GM21526 (cell line): ENCODE measurements around the gene CEP85.

ENCODE experiments used
- ATAC-seq: cut with Tn5 transposase; IDR thresholded peaks from one replicate; pipeline ENCODE4 v1.9.1; 2021; ENCODE audit warnings: moderate library complexity; ENCODE audit not compliant: unreplicated experiment, low FRiP score

The CEP85 gene

DNA sequence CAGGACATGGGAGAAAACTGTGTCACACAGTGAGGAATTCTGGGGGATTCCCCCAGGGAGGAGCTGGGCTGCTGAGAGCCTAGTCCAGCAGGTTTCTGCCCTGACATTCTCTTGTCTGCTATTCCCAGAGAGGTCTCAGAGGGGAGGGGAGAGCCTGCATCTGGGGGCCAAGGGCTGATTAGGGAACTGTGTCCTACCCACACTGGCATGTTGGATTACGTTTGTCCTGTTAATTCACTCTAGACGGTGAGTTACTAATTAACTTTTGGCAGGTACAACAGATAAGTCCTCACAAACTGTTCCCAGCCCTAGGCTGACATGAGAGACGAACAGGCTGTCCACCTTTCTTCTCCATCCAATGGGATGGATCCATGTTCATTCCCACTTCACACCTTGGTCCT lies 43.3 kb downstream of the CEP85 start:
- no peak for ATAC-seq

DNA sequence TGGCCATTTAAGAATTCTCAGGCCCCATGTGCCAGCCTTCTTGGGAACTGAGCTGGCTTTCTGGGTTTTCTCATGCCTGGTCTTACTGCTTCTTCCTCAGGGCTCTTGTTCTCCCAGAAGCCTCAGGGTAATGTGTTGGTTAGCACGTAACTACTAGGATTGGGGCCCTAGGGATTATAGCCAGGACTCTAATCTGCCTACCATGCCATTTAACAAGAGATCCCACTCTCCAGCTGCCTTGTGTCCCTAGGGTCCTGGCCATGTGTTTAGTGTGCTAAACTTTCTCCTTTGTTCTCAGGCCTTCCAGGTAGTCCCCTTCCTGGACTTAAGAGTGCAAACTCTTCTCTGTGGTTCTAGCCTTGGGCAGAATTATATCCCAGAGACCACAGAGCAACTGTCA lies 43.7 kb downstream of the CEP85 start:
- no peak for ATAC-seq

DNA sequence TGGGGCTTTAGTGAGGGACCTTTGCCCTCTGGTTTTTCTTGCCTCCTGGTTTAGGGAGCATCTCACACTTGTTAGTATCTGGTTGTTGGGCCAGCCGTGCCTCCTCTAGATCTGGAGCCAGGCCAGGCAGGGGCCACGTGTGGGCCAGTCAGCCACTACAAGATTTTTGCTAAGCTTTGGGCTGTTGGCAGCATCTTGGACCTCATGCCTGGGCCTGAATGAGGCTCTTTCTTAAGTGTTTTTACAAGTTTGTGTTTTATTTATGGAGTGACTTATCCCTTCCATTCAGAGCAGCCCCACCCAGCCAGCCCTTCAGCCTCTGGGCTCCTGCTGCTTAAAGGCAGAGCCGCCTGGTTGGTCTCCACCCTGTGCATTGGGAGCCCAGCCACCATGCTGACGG lies 44.3 kb downstream of the CEP85 start:
- no peak for ATAC-seq

DNA sequence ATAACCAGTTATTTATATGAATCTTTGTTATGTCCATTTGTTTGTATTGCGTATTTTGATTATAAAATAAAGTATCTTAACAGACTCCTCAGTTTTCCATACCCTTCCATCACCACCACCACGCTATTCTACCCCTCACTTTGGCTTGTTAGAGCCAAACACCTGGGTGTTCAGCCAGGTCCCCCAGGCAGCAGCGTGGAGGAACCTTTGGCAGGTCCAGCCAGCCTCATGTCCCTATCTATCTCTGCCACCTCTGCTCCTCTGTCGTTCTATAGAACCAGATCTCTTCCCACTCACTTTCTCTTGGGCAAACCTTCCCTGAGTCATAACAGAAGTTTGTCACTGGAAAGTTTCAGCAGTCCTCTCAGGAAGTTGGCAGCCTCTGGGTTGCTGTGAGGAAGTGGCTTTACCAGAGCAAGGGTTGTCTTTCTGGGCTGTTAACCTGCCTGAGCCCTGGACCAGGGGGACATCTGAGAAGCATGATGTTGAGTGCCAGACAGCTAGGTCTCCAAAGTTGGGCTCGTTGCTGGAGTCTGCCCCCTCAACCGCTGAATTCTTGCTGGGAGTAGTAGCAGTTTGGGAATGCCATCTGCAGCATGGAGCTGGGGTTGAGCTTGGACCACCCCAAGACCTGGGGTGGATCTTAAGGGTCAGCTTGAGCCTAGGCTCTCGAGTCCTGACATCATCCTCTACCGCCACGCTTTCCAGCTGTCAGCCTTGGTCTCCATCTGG lies 44.9 kb downstream of the CEP85 start:
- no peak for ATAC-seq

DNA sequence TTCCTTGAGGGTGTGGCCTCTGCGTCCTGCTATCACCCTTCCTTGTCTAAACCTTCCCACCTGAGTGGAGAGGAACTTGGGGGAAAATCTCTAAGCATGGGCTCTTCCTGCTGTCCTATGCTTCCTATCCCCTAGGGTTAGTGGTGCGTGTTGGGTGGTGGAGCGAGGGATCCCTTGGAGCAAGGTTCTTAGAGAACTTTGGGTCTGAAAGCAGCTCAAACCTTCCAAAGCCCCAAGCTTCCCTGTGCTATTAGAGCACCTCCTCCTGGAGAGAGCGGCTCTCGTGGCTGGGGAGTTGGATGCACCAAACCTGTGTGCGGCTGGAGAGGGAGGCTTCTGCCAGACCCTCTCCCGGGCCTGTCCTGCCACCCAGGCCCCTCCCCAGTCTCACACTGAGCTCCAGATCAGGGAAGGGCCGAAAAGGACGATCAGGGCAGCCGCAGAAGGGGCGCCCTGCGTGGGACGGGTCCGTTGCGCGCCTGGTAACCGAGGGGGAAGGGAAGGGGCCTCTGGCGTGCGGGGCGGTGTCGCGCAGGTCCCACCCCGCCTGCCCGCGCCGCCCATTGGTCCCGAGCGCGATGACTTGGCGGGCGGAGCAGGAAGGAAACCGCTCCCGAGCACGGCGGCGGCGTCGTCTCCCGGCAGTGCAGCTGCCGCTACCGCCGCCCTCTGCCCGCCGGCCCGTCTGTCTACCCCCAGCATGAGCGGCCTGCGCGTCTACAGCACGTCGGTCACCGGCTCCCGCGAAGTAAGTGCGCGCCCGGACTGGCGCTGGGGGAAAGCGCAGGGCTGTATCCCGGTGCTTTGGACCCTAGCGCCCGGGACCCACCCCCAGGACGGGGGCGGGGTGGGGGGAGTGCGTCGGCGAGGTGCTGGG lies 45.7 kb downstream of the CEP85 start, which contains the start of gene SH3BGRL3:
Gene SH3BGRL3 (plus strand): TSS at position 631 of the 877 bp plus-strand sequence. CDS start 70 bp downstream, at position 701.
- peak; percentile 60 for ATAC-seq

DNA sequence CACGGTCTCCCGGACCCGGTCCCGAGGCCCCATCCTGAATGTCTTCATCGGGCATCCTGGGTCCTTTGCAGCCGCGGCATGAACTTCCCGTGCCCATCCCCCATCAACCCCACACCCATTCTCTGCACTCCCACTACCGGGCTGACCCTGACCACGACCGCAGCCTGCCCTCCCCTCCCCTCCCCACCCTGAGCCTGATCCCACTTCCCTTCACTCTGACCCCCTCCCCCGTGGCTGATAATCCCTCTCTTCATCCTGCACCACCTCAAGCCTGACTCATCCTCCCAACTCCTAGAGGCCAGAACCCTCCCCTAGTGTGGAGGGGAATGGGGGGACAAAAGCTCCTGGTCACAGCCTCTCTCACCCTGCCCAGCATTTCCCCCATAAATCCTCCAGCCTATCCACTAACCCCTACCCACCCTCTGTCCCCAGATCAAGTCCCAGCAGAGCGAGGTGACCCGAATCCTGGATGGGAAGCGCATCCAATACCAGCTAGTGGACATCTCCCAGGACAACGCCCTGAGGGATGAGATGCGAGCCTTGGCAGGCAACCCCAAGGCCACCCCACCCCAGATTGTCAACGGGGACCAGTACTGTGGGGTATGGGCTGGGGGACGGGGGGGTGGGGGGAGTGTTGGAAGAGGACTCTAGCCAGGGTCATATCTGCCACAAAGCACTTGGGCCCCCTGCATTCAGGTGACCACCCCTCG lies 46.5 kb downstream of the CEP85 start:
- ATAC-seq = no peak

DNA sequence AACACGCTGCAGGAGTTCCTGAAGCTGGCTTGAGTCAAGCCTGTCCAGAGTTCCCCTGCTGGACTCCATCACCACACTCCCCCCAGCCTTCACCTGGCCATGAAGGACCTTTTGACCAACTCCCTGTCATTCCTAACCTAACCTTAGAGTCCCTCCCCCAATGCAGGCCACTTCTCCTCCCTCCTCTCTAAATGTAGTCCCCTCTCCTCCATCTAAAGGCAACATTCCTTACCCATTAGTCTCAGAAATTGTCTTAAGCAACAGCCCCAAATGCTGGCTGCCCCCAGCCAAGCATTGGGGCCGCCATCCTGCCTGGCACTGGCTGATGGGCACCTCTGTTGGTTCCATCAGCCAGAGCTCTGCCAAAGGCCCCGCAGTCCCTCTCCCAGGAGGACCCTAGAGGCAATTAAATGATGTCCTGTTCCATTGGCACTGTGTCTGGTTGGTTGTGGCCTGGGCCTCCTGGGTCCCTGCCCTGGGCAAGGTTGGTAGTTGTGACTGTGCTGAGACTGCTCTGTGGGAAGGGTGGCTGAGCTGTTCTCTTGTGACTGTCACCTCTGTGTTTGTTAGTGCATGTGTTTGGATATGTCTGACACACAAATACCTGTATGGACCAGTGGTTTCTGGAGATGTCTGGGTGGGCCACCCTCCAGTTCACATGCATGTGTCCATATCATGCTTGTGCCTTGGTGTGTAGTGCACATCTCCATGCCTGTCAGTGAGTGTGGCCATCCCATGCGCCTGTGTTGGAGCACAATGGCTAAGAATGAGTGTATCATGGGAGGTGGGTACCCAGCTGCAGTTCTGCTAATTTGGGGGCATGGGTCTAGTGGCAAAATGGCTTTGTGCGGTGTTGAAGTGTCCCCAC lies 47.3 kb downstream of the CEP85 start:
- ATAC-seq = no peak

DNA sequence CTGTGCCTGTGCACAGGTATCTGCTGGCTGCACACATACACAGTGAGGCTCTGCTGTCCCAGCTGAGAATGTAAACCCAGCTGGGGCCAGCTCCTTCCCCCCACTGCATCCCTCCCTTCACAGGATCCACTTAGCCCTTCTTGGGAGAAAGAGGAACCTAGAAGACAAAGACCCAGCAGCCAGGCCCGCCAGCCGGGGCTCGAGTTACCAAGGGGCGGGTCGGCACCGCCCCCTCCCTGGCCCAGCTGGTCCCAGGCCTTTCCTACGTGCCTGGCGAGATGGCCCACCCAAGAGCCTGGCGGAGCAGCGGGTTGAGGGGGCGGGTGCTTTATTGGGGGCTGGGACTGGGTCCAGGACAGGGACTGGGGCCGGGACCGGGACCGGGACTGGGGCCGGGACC lies 48.0 kb downstream of the CEP85 start:
- ATAC-seq = no peak

DNA sequence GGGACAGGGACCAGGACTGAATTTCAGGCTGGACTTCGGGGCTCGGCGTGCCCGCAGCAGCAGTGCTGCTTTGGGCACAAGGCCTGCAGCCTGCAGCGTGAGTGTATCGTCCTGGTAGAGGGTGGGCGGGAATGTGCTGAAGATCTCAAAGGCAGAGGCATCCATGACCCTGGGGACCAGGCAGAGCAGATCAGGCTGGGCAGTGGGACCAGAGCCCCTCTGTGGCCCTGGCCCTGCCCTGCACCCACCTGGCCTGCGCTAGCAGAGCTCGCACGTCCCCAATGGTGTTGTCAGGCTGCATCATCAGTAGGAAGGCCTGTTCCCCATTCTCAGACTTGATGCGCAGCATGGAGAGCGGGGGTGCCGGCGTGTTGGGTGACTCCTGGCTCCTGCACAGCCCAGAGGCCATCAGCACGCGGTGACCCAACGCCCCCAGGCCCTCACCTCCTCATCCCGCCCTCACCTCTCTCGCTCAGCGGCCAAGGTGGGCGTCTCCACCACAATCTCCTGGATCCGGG lies 48.5 kb downstream of the CEP85 start:
- ATAC-seq = no peak

DNA sequence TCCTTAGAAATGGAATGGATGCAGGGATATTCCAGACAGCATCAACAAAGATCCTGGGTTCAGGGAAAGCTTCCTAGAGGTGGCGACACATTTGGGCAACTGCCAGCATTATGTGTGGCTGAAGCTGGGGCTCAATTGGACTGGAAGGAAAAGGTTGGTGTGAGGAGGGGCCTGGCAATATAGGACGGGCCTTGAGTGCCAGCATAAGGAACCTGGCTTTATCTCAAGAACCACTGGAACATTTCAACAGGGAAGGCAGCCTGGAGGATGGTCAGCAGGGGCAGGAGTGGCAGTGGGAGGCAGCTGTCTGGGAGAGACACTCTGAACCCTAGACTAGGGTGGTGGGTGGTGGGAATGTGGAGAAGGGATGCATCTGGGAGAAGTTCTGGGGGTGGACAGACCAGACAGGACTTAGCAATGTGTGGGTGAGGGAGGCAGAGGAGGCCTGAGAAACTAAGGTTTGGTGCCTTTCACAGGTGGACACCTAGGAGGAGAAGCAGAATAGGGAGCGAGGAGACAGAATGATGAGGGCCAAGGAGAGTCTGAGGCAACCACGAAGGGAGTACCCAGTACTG lies 49.4 kb downstream of the CEP85 start:
- ATAC-seq = no peak

DNA sequence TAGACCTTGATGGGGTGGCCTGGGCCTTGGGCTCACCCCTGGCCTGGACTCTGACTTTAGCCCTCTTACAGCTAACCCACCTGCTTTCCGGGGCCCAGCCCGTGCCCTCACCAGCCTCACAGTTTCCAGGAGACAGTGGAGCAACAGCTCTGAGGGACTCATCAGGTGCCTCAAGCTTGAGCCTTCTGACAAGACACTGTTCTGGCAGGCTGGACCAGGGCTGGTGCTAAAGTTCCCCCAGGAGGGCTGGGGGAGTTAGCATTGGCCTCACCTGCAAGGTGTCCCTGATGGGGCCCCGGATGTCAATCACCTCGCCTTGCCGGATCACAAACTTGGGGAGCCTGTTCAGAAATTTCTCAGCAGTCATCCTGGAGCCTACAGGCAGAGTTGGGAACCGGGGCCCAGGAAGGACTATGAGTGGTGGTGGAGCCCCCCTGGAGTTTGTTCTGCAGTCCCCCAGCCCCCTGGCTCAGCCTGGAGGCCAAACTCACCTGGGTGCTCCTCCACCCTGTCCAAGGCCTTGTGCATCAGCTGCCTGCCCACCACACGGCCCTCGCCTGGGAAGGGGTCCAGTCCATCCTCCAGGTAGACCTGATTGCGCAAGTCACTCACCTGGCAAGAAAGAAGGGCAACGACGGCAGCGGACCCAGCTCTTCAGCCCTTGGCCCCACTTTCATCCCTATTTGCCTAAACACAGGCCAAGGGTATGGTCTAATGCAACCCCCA lies 50.0 kb downstream of the CEP85 start:
- ATAC-seq = no peak

DNA sequence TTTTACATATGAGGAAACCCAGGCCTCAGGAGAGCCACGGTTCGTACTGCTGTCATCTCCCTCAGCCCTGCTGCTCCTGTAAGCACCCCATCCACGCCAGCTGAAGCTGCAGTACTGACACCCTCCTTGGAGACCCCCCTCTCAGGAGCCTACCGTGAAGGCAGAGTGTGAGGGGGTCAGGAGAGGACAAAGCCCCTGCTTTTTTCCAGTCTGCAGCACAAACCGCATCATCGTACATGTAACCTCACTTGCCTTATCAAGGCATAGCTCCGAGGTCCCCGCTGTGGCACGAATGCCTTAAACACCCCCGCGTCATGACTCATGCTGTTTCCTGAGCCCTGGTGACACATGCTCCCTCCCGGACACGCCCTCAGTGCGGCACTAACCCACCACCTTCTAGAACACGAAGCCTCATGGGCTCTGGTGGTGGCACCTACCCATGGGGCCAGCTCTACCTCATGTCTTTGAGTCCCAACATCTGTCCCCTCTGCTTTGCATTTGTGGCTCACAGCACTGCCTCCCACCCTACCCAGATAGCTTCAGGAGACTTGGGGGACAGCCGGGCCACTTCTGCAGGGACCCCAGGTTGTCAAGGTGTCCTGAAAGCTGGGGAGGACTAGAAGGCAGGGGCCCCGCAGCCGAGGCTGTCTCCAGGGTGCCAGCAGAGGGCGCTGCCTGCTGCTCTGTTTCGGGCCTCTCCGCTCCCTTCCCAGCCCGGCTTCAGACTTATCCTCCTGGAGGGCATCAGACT lies 50.8 kb downstream of the CEP85 start:
- no peak for ATAC-seq

DNA sequence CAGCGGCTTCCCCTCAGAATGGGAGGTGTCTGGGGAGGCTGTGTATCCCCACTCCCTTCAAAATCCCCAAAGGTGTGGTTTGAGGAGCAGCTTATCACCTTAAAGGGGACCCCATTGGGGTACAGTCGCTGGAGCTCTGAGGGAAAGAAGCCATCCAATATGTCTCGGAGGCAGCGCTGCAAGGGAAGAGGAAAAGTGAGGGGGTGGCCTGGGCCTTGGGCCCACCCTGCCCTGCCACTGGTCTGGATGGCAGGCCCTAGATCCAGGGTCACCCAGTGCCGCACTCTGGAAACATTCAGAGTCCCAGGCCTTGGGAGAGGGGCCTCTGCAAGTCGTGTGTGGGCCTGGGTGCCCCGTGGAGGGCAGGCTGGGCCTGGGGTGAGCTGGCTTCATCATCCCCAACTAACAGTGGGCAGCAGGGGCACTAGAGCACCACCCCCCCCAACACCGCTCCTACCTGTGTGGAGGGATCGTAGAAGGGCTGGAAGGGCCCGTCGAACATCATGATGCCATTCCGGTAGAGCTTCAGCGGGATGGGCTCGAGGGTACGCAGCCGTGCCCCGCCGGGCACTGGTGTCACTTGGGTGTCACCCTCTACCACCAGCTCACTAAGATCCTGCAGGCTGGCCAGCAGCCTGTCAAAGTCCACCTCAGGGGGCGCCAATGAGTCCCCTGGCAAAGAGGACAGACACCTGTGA lies 51.5 kb downstream of the CEP85 start:
- no peak for ATAC-seq

DNA sequence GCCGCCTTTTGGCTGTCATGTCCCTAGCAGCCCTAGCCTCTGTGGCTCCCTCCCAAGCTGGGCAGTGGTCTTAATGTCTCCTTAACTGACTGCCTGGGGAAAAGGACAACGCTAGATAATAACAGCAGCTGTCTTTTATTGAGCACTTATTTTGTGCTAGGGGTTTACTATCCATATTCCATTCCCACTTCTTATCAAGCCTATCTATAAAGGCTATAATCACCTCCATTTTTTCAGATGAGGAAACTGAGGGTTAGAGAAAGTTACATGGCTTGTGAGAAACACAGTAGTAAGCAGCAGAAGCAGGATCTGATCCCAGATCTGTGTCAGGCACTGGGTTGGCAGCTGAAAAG lies 52.0 kb downstream of the CEP85 start:
- no peak for ATAC-seq

DNA sequence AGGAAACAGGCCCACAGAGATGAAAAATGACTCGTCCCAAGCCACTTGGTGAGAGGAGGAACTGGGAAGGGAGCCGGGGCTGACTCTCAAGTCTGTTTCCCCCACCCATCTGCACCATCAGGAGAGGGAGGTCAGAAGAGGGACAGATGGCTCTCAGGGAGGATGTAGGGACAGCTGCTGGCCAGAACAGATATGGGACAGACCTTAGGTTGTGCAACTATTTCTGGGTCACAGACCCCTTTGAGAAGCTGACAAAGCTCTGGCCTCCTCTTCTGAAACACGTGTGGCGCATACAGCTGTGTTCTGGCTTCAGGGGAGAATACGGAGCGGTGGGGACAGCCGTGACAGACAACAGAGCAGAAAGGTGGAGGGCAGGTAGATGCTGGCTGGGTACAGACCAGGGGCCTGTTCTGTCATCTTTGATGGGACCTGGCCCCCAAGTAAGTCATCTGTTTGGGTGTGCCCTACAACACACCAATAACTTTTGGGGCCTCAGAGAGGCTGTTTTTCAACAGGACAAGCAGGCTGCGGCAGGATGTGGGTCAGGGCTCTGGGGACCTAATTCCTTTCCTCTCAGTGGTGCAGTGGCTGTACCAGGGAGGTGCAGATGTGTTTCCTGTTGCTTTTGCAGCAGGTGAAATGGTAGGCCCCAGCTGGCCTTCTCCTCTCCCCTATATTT lies 53.2 kb downstream of the CEP85 start:
- ATAC-seq = no peak

DNA sequence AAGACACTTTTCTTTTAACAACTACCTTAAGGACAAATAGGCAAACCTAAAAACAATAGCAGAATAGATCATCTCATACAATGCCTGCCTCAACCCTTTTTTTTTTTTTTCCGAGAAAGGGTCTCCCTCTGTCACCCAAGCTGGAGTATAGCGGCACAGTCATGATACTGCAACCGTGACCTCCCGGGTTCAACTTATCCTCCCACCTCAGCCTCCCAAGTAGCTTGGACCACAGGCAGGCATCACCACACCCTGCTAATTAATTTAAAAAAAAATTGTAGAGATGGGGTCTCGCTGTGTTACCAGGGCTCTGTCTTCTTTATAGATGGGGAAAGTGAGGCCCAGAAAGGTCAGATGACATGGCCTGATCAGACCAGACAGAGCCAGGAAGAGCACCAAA lies 53.8 kb downstream of the CEP85 start:
- ATAC-seq = no peak

DNA sequence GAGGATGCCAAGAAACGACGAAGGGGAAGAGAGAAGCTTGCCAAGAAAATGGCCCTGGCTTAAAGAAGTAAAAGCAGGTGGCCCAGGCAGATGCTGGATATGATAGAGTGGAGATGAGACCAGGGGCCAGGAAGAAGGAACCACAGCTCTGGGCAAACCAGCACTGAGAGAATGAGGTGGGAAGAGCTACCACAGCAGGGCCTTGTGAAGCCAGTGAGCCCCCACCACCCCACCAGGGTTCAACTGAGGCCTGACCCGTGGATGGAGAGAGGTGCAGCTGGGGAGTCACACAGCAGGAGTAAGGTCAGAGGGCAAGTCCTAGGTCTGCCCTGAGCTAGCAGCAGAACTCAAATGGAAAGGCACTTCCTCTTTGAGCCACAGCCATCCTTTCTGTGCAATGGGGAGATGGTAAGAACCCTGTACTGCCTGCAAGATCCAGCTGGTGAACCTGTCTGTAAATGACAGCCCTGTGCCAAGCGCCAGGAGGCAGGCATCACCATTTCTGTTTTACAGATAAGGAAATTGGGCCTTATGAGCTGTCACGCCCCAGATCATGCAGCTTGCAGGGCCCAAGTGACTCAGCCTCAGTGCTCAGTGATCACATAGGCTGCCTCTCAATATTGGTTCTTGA lies 54.4 kb downstream of the CEP85 start:
- ATAC-seq = no peak
